Suprapubic skin (tissue), 3 donors: ENCODE measurements around the gene NR1D2.

Experiments
- EP300 ChIP-seq: sonication (generic); formaldehyde crosslinking; IDR thresholded peaks from one replicate; pipeline ENCODE4 v1.6.1; 2017; ENCODE audit warnings: antibody characterized with exemption
- POLR2A ChIP-seq, 2 donors: fragments of 450-650 bp; IDR thresholded peaks; one replicate each; pipeline ENCODE4 v1.6.1; 2017; ENCODE audit warnings: antibody characterized with exemption in 2 of 2, mild to moderate bottlenecking in 2 of 2, moderate library complexity in 2 of 2
- TF ChIP-seq, protein P1 (sequence below), 2 donors: fragments of 200-600 bp in 1 of 2; fragments of 450-650 bp in 1 of 2; sonication (generic) in 1 of 2; IDR thresholded peaks; one replicate each; pipeline ENCODE4 v1.5.1; 2016 to 2019; ENCODE audit warnings: antibody characterized with exemption in 2 of 2, mild to moderate bottlenecking in 1 of 2, moderate library complexity in 1 of 2

DNA sequence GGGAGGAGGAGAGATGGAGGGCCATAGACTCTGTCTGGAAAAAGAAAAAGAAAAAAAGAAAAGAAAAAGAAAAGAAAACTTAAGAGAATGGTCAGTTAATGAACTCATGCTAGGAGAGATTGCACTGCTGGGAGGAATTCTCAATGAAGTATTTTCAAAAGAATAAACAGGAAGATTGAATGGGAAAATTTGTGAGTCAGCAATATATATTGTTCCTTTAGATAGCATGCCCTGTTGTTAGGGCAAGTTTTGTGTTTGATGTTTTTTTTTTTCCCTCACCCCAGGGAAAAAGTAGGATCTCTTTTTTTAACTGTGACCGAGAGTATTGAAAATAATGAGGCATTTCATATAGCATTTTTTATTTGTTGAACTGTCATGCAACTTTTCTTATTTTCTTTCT, 7.8 kb upstream of the NR1D2 start:
- TF ChIP-seq, protein P1, sequence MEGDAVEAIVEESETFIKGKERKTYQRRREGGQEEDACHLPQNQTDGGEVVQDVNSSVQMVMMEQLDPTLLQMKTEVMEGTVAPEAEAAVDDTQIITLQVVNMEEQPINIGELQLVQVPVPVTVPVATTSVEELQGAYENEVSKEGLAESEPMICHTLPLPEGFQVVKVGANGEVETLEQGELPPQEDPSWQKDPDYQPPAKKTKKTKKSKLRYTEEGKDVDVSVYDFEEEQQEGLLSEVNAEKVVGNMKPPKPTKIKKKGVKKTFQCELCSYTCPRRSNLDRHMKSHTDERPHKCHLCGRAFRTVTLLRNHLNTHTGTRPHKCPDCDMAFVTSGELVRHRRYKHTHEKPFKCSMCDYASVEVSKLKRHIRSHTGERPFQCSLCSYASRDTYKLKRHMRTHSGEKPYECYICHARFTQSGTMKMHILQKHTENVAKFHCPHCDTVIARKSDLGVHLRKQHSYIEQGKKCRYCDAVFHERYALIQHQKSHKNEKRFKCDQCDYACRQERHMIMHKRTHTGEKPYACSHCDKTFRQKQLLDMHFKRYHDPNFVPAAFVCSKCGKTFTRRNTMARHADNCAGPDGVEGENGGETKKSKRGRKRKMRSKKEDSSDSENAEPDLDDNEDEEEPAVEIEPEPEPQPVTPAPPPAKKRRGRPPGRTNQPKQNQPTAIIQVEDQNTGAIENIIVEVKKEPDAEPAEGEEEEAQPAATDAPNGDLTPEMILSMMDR (IDR thresholded peaks at IDR 0.05), result no peak
- TF ChIP-seq POLR2A (IDR thresholded peaks at IDR 0.05), result no peak
- TF ChIP-seq EP300, result no peak
